HepG2 (cell line): Measurements from ENCODE around the gene CACNA1C. TPM values are rescaled to one million over a fixed set of nuclear protein-coding genes. Genes with fewer than 3 reads are reported as not detected.

Source experiments
- ATAC-seq: fragments of 200-7000 bp; cut with Tn5 transposase; 3 replicates; pipeline ENCODE4 v1.9.1; 2020; ENCODE audit warnings: mild to moderate bottlenecking, moderate library complexity
- BruUV-seq: library from RNA; stranded (reverse); fragments of 400-500 nt; replicated peaks from 2 replicates; lab custom pipeline; 2021; lab: Mats Ljungman, UMichigan
- CTCF ChIA-PET: fragments of 300-600 bp; formaldehyde crosslinking; extraction: SDS; loops from one replicate; lab custom pipeline; 2021; ENCODE audit warnings: low total read pairs, inconsistent platforms, low intra/inter-chr PET ratio; lab: Yijun Ruan, JAX
- POLR2A ChIA-PET: fragments of 350-600 bp; sonication (Branson Sonifier 250); formaldehyde crosslinking; loops from one replicate; lab custom pipeline; 2020; ENCODE audit warnings: antibody characterized with exemption, inconsistent platforms; lab: Yijun Ruan, JAX
- DNase-seq: peaks from one replicate; pipeline ENCODE4 v3.0.0-alpha.2; 2015; ENCODE audit warnings: low spot score
- FAIRE-seq: peaks from 3 replicates; lab custom pipeline; 2011; peaks lifted over from hg19 to GRCh38; lab: Jason Lieb, UNC
- H2AFZ ChIP-seq: one replicate; pipeline ENCODE4 v1.6.1; 2011; ENCODE audit warnings: low read length, inconsistent platforms
- H3K27ac ChIP-seq: fragments of 300-600 bp; 3 replicates; pipeline ENCODE4 v1.8.0; 2011; ENCODE audit warnings: mixed run types, mild to moderate bottlenecking, mixed read lengths, low read length, inconsistent platforms; ENCODE audit not compliant: insufficient read depth; ENCODE audit errors: extremely low read length
- H3K27me3 ChIP-seq, 2 experiments: fragments of 200-600 bp in 1 of 2; 2 replicates in 1 of 2; 3 replicates in 1 of 2; pipeline versions ENCODE4 v1.6.0 to v1.8.0; 2011; ENCODE audit warnings: low read length in 2 of 2, mild to moderate bottlenecking in 2 of 2, moderate library complexity in 2 of 2, inconsistent platforms in 1 of 2; ENCODE audit not compliant: insufficient read depth in 2 of 2, control insufficient read depth in 1 of 2
- H3K36me3 ChIP-seq, 2 experiments: fragments of 200-600 bp in 1 of 2; replicated peaks in 1 of 2; 2 replicates in 1 of 2; 3 replicates in 1 of 2; pipeline versions ENCODE4 v1.5.1 to v1.8.0; 2011; ENCODE audit warnings: low read length in 2 of 2, inconsistent platforms in 1 of 2; ENCODE audit not compliant: insufficient read depth in 2 of 2, control insufficient read depth in 1 of 2
- H3K4me1 ChIP-seq: 2 replicates; pipeline ENCODE4 v1.5.1; 2012; ENCODE audit warnings: low read length, inconsistent platforms; ENCODE audit not compliant: insufficient read depth
- H3K4me2 ChIP-seq: 2 replicates; pipeline ENCODE4 v1.6.0; 2011; ENCODE audit warnings: low read depth, low read length, inconsistent platforms
- H3K4me3 ChIP-seq, 3 experiments: fragments of 200-600 bp in 1 of 3; sonication (generic), shearing (Covaris generic) in 1 of 3; replicated peaks in 1 of 3; 2 replicates each; pipeline ENCODE4 v1.5.1; 2011 to 2016; ENCODE audit warnings: low read length in 3 of 3, inconsistent platforms in 2 of 3, low read depth in 2 of 3, mild to moderate bottlenecking in 2 of 3, control low read depth in 1 of 3, mixed read lengths in 1 of 3; ENCODE audit not compliant: insufficient read depth in 1 of 3
- H3K79me2 ChIP-seq: one replicate; pipeline ENCODE4 v1.6.1; 2011; ENCODE audit warnings: low read length, inconsistent platforms; ENCODE audit not compliant: insufficient read depth
- H3K9ac ChIP-seq: 2 replicates; pipeline ENCODE4 v1.6.0; 2011; ENCODE audit warnings: mild to moderate bottlenecking, low read depth, low read length, inconsistent platforms; ENCODE audit not compliant: insufficient read depth
- H3K9me3 ChIP-seq: 2 replicates; pipeline ENCODE4 v1.5.1; 2012; ENCODE audit warnings: mild to moderate bottlenecking, low read length
- H4K20me1 ChIP-seq: 2 replicates; pipeline ENCODE4 v1.6.0; 2011; ENCODE audit warnings: inconsistent platforms, mild to moderate bottlenecking, low read length, moderate library complexity; ENCODE audit not compliant: insufficient read depth
- AKNA ChIP-seq: sonication (generic); formaldehyde crosslinking; IDR thresholded peaks from 2 replicates; pipeline ENCODE4 v1.4.0; 2020; ENCODE audit warnings: missing genetic modification reagents, borderline replicate concordance
- CREB1 ChIP-seq, 2 experiments: fragments of 450-650 bp in 1 of 2; IDR thresholded peaks; 2 replicates each; pipeline ENCODE4 v1.6.1; 2016 to 2017; ENCODE audit warnings: control low read depth in 1 of 2, mild to moderate bottlenecking in 1 of 2, missing compliant biosample characterization in 1 of 2, missing genetic modification characterization in 1 of 2
- KIAA2018 ChIP-seq: sonication (generic); formaldehyde crosslinking; IDR thresholded peaks from 2 replicates; pipeline ENCODE4 v1.5.0; 2020; ENCODE audit warnings: mild to moderate bottlenecking, missing genetic modification reagents, borderline replicate concordance
- PRPF4 ChIP-seq: fragments of 200-400 bp; formaldehyde crosslinking; IDR thresholded peaks from 2 replicates; pipeline ENCODE4 v1.6.1; 2016; ENCODE audit warnings: low read length, low read depth; ENCODE audit not compliant: poor library complexity, severe bottlenecking
- TEAD2 ChIP-seq: sonication (generic); formaldehyde crosslinking; IDR thresholded peaks from 2 replicates; pipeline ENCODE4 v1.9.0; 2021; ENCODE audit warnings: missing genetic modification reagents
- ZNF468 ChIP-seq: sonication (generic); formaldehyde crosslinking; IDR thresholded peaks from 2 replicates; pipeline ENCODE4 v1.8.0; 2022; ENCODE audit warnings: mild to moderate bottlenecking, moderate library complexity, missing genetic modification reagents
- WGBS: methylation state at CpG from one replicate; pipeline ENCODE4 v1.1.6; 2017; ENCODE audit warnings: low lambda C conversion rate; 5-methylcytosine and 5-hydroxymethylcytosine counted together
- in situ Hi-C: cut with HindIII; loops from 2 replicates; pipeline ENCODE4 v1.10.0; 2017; ENCODE audit warnings: low pct_unique_long_range_greater_than_20kb; ENCODE audit not compliant: extremely low pct_ligation_motif_present
- intact Hi-C: fragments of 100-400 bp; cut with micrococcal nuclease; formaldehyde crosslinking; loops from one replicate; pipeline ENCODE4 v1.10.0; 2022; ENCODE audit not compliant: unreplicated experiment
- polyA plus RNA-seq, 8 experiments: library from polyadenylated mRNA; depleted of rRNA in 3 of 8; stranded (reverse) in 7 of 8; unstranded in 1 of 8; fragments of >200 nt; fragmentation: Illumina TruSeq in 4 of 8; extraction: Trizol in 4 of 8; gene quantifications; 2 replicates each; pipeline versions ENCODE4 v1.2.1 to v1.2.3, GENCODE V29; 2011 to 2016; ENCODE audit warnings: low read depth in 4 of 8, missing spikeins in 1 of 8, mixed read lengths in 1 of 8; ENCODE audit not compliant: insufficient read depth in 1 of 8
- total RNA-seq, 5 experiments: library from RNA; depleted of rRNA; stranded (reverse); fragments of >200 nt; fragmentation: Illumina TruSeq; extraction: Trizol; gene quantifications; 2 replicates each; pipeline ENCODE4 v1.2.3, GENCODE V29; 2016; ENCODE audit warnings: low read depth in 1 of 5
- TF ChIP-seq, protein P1 (sequence below): sonication (generic); formaldehyde crosslinking; conservative IDR thresholded peaks from 2 replicates; pipeline ENCODE4 v1.4.0; 2020; ENCODE audit warnings: missing genetic modification reagents

The CACNA1C gene
- total and polyA plus RNA-seq, 2 of the 13 experiments (the other 11 are each of a cell fraction or from before 2014, with no cell fraction given), result not detected

DNA sequence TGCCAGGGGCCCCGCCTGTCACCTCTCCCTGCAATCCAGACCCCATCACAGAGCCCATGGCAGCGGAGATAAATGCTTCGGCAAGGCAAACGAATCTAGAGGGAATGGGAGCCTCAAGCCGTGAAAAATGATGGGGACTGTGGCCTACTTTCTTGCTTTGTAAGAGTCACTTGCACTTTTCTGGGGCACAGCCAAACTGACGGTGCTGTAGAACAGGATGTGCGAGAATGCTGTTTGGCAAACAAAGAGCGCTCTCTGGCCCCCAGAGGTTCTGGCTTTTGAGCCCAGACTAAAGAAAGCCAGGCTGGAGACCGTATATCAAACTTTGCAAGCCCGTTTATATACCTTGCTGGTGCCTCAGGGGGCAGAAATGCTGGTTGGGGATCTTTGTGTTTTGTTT, 108.7 kb downstream of the CACNA1C start:
- Histone ChIP-seq H3K9me3 (no peaks in the 10 kb centered on the region), H3K79me2 (no peaks in the 10 kb centered on the region), H2AFZ (no peak overlapping the region), H3K27me3 (peaks cover 1 to 13% of the 10 kb centered on the region in 2 experiments; a peak in 3 of 5 replicates), H3K27ac (no peak overlapping the region), H4K20me1 (no peaks in the 10 kb centered on the region), H3K4me2 (no peak overlapping the region), H3K4me3 (no peak overlapping the region), H3K4me1 (peaks cover 39% of the 10 kb centered on the region), H3K9ac (no peak overlapping the region), H3K36me3 (no peaks in the 10 kb centered on the region)
- CTCF ChIA-PET, result no interaction called here
- ATAC-seq (no peak), FAIRE-seq (no peak), DNase-seq (no peak)
- WGBS, result 20% methylated on average over 10 of the region's 10 CpGs
- no TSS peak for BruUV-seq
- POLR2A ChIA-PET, result no interaction called here
- in situ Hi-C loops, result no loop called here
- intact Hi-C loops, result no loop called here
- no peak for TF ChIP-seq ZNF468 (CRISPR knock-in tag)
- no peak for TF ChIP-seq AKNA (CRISPR knock-in tag)
- TF ChIP-seq, protein P1, sequence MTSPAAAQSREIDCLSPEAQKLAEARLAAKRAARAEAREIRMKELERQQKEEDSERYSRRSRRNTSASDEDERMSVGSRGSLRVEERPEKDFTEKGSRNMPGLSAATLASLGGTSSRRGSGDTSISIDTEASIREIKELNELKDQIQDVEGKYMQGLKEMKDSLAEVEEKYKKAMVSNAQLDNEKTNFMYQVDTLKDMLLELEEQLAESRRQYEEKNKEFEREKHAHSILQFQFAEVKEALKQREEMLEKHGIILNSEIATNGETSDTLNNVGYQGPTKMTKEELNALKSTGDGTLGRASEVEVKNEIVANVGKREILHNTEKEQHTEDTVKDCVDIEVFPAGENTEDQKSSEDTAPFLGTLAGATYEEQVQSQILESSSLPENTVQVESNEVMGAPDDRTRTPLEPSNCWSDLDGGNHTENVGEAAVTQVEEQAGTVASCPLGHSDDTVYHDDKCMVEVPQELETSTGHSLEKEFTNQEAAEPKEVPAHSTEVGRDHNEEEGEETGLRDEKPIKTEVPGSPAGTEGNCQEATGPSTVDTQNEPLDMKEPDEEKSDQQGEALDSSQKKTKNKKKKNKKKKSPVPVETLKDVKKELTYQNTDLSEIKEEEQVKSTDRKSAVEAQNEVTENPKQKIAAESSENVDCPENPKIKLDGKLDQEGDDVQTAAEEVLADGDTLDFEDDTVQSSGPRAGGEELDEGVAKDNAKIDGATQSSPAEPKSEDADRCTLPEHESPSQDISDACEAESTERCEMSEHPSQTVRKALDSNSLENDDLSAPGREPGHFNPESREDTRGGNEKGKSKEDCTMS (CRISPR knock-in tag), result no peak
- TF ChIP-seq CREB1 (IDR thresholded peaks at IDR 0.05), result no peak
- TF ChIP-seq CREB1 (CRISPR knock-in tag; IDR thresholded peaks at IDR 0.05), result no peak
- no peak for TF ChIP-seq KIAA2018 (CRISPR knock-in tag)
- TF ChIP-seq TEAD2 (CRISPR knock-in tag), result no peak
- TF ChIP-seq PRPF4, result no peak
